ENCODE results near the gene SENP1. TPM values are rescaled to one million over a fixed set of nuclear protein-coding genes. Genes with fewer than 3 reads are reported as not detected.

SENP1 gene
- total RNA-seq, 1 experiment from 2014 or later = 28.8 TPM

DNA sequence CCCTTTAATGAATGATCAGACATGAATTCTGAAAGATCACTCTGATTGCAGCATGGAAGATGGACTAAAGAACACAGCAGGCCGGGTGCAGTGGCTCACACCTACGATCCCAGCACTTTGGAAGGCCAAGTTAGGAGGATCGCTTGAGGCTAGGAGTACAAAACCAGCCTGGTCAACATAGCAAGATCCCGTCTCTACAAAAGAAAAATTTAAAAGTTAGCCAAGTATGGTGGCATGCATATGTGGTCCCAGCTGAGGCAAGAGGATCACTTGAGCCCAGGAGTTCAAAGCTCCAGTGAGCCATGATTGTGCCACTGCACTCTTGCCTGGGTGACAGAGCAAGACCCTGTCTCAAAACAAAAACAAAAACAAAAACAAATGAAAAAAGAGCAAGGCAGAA, 35.1 kb downstream of the SENP1 start:
- Histone ChIP-seq H2BK5ac (ENCODE audit: insufficient read length, low read length) (no peak overlapping the region), H3K18ac (ENCODE audit: insufficient read length, low read depth, low read length) (no peak overlapping the region), H3K27me3 (ENCODE audit: insufficient read depth, low read length) (no peaks in the 10 kb centered on the region), H4K5ac (ENCODE audit: insufficient read length, low read depth, low read length) (no peak overlapping the region), H3K23me2 (ENCODE audit: insufficient read length, low read depth, low read length, poor library complexity, severe bottlenecking) (no peaks in the 10 kb centered on the region), H4K91ac (ENCODE audit: insufficient read length, low read depth, low read length) (no peak overlapping the region), H3K4me1 (ENCODE audit: insufficient read depth, low read length) (no peaks in the 10 kb centered on the region), H2BK15ac (ENCODE audit: low read depth, low read length) (no peak overlapping the region), H4K8ac (replicated peaks; ENCODE audit: insufficient read length, low read depth, low read length) (no peak overlapping the region), H3K56ac (ENCODE audit: insufficient read length, low read depth, low read length) (no peak overlapping the region), H2AFZ (ENCODE audit: low read length) (no peak overlapping the region), H3K4me2 (ENCODE audit: insufficient read depth, insufficient read length, low read length) (no peak overlapping the region), H3K4ac (ENCODE audit: low read depth, low read length) (no peak overlapping the region), H3K9ac (ENCODE audit: extremely low read depth, insufficient read length, low read length) (no peak overlapping the region), H3K9me3 (ENCODE audit: control insufficient read depth, low read depth, low read length) (no peaks in the 10 kb centered on the region), H2AK5ac (ENCODE audit: insufficient read length, low read length) (no peak overlapping the region), H2BK120ac (ENCODE audit: low read depth, low read length, poor library complexity, severe bottlenecking) (no peak overlapping the region), H3T11ph (ENCODE audit: low read length) (no peak overlapping the region), H3K14ac (ENCODE audit: insufficient read depth, low read length) (no peak overlapping the region), H3K23ac (ENCODE audit: insufficient read length, low read depth, low read length) (no peak overlapping the region), H4K20me1 (ENCODE audit: control insufficient read depth, insufficient read depth, insufficient read length) (no peaks in the 10 kb centered on the region), H2BK20ac (ENCODE audit: low read depth, low read length, poor library complexity, severe bottlenecking) (no peak overlapping the region), H2BK12ac (ENCODE audit: insufficient read length, low read depth, low read length) (no peak overlapping the region), H3K79me2 (ENCODE audit: insufficient read depth, low read length) (no peaks in the 10 kb centered on the region), H3K79me1 (ENCODE audit: insufficient read depth, low read depth, low read length, poor library complexity, severe bottlenecking) (no peaks in the 10 kb centered on the region), H3K27ac (ENCODE audit: insufficient read length, low read depth, low read length) (no peak overlapping the region)
- no peaks in the 10 kb centered on the region for H3K27me3 Mint-ChIP-seq (ENCODE audit: low read depth)
- no peaks in the 10 kb centered on the region for H3K9me3 Mint-ChIP-seq
- H3K4me1 Mint-ChIP-seq = no peaks in the 10 kb centered on the region
- no CpG with 5 or more reads among the region's 4 CpGs for WGBS (ENCODE audit: extremely low coverage, insufficient read length, low lambda C conversion rate)
- DNase-seq = no peak
- TF ChIP-seq CTCF (conservative IDR thresholded peaks at IDR 0.05) = no peak
- peaks cover 8 to 52% (median 40%) of the 10 kb centered on the region in 3 experiments; a peak in 5 of 7 replicates for H3K36me3 Mint-ChIP-seq (ENCODE audit: insufficient read depth in 1 of 3, low read depth in 3 of 3)
- no peak overlapping the region for H3K4me3 Mint-ChIP-seq
- no peak overlapping the region for H3K27ac Mint-ChIP-seq
